HepG2 (cell line): ENCODE data around the gene TBC1D10B. TPM values are rescaled to one million over a fixed set of nuclear protein-coding genes. Genes with fewer than 3 reads are reported as not detected.

Source experiments
- ETS1 ChIP-seq: sonication (generic); formaldehyde crosslinking; IDR thresholded peaks from 2 replicates; pipeline ENCODE4 v1.4.0; 2020; ENCODE audit warnings: missing genetic modification reagents
- RAD21 ChIP-seq: fragments of 450-650 bp; formaldehyde crosslinking; IDR thresholded peaks from 2 replicates; pipeline ENCODE4 v1.5.0; 2020; ENCODE audit warnings: mild to moderate bottlenecking
- RFX1 ChIP-seq: fragments of 450-650 bp; IDR thresholded peaks from 2 replicates; pipeline ENCODE4 v1.6.1; 2017
- SALL2 ChIP-seq: sonication (generic); formaldehyde crosslinking; IDR thresholded peaks from 2 replicates; pipeline ENCODE4 v1.8.1; 2023; ENCODE audit warnings: mild to moderate bottlenecking, missing genetic modification reagents, inconsistent platforms
- SIN3B ChIP-seq: fragments of 150-350 bp; IDR thresholded peaks from 2 replicates; pipeline ENCODE4 v1.6.1; 2014; ENCODE audit warnings: low read length
- TEAD3 ChIP-seq: optimal IDR thresholded peaks from 2 replicates; pipeline ENCODE3; 2016; ENCODE audit warnings: borderline replicate concordance
- THAP11 ChIP-seq: IDR thresholded peaks from 2 replicates; pipeline ENCODE4 v1.6.1; 2016; ENCODE audit warnings: missing biosample characterization, missing genetic modification reagents
- ZBTB34 ChIP-seq: sonication (generic); formaldehyde crosslinking; IDR thresholded peaks from 2 replicates; pipeline ENCODE4 v1.8.0; 2022; ENCODE audit warnings: mild to moderate bottlenecking, missing genetic modification reagents
- ZNF7 ChIP-seq: IDR thresholded peaks from 2 replicates; pipeline ENCODE4 v1.6.1; 2016; ENCODE audit warnings: missing biosample characterization, missing genetic modification reagents
- ZNF737 ChIP-seq: sonication (generic); formaldehyde crosslinking; IDR thresholded peaks from 2 replicates; pipeline ENCODE4 v1.5.0; 2020; ENCODE audit warnings: missing genetic modification reagents, mild to moderate bottlenecking, borderline replicate concordance
- ZNF768 ChIP-seq: sonication (generic); formaldehyde crosslinking; IDR thresholded peaks from 2 replicates; pipeline ENCODE4 v1.4.0; 2020; ENCODE audit warnings: missing genetic modification reagents
- ZSCAN29 ChIP-seq: sonication (generic); formaldehyde crosslinking; conservative IDR thresholded peaks from 2 replicates; pipeline ENCODE4 v1.4.0; 2020; ENCODE audit warnings: mild to moderate bottlenecking, missing genetic modification reagents
- ZZZ3 ChIP-seq: sonication (generic); formaldehyde crosslinking; IDR thresholded peaks from 2 replicates; pipeline ENCODE4 v1.4.0; 2020; ENCODE audit warnings: missing genetic modification reagents, mild to moderate bottlenecking, borderline replicate concordance
- polyA plus RNA-seq, 8 experiments: library from polyadenylated mRNA; depleted of rRNA in 3 of 8; stranded (reverse) in 7 of 8; unstranded in 1 of 8; fragments of >200 nt; fragmentation: Illumina TruSeq in 4 of 8; extraction: Trizol in 4 of 8; gene quantifications; 2 replicates each; pipeline versions ENCODE4 v1.2.1 to v1.2.3, GENCODE V29; 2011 to 2016; ENCODE audit warnings: low read depth in 4 of 8, missing spikeins in 1 of 8, mixed read lengths in 1 of 8; ENCODE audit not compliant: insufficient read depth in 1 of 8
- total RNA-seq, 5 experiments: library from RNA; depleted of rRNA; stranded (reverse); fragments of >200 nt; fragmentation: Illumina TruSeq; extraction: Trizol; gene quantifications; 2 replicates each; pipeline ENCODE4 v1.2.3, GENCODE V29; 2016; ENCODE audit warnings: low read depth in 1 of 5
- TF ChIP-seq, protein P1 (sequence below): sonication (generic); formaldehyde crosslinking; IDR thresholded peaks from 2 replicates; pipeline ENCODE4 v1.5.1; 2020; ENCODE audit warnings: mild to moderate bottlenecking, missing genetic modification reagents, borderline replicate concordance
- TF ChIP-seq, protein P2 (sequence below): sonication (generic); formaldehyde crosslinking; IDR thresholded peaks from 2 replicates; pipeline ENCODE4 v1.5.1; 2020; ENCODE audit warnings: mild to moderate bottlenecking, moderate library complexity, missing genetic modification reagents
- TF ChIP-seq, protein P3 (sequence below): sonication (generic); formaldehyde crosslinking; IDR thresholded peaks from 2 replicates; pipeline ENCODE4 v1.5.0; 2020; ENCODE audit warnings: missing genetic modification reagents, mild to moderate bottlenecking, borderline replicate concordance
- TF ChIP-seq, protein P4 (sequence below): sonication (generic); formaldehyde crosslinking; IDR thresholded peaks from 2 replicates; pipeline ENCODE4 v1.4.0; 2020; ENCODE audit warnings: mild to moderate bottlenecking, missing genetic modification reagents

The TBC1D10B gene
- total and polyA plus RNA-seq, 2 of the 13 experiments (the other 11 are each of a cell fraction or from before 2014, with no cell fraction given): 15.7 to 24.8 TPM

DNA sequence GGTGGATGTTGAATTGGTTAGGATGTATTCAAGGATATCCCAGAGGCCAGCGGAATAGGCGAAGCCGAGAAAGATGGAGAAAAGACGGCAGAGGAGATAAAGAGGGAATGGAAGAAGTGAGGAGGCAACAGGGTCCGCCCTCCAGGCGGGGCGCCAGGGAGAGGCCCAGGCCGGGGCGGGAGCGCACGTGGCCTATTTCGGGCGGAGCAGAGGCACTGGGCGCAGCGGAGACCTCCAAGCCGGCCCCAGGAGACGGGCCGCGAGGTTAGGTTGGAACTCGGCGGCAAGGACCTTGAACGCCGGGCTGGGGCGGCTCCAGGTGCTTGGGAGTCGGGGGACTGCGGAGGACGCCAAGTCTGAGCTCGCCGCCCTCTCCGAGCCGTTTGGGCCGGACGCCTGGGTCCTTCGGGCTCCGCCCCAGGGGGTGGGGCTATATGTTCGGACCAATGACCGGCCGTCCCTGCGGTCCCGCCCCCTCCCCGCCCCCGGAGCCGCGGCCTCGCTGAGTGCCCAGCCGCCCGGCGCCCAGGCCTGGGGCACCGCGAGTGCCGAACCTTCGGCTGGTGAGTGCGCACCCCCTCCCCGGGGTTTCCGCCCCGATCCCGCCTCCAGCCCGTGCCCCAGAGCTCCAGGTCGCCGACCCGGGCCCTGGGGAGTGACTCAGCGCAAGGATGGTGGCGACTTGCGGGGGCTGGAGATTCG is 37.0 kb upstream of the TBC1D10B start, which contains the start of gene ZNF771 (continued):
- TF ChIP-seq, protein P1, sequence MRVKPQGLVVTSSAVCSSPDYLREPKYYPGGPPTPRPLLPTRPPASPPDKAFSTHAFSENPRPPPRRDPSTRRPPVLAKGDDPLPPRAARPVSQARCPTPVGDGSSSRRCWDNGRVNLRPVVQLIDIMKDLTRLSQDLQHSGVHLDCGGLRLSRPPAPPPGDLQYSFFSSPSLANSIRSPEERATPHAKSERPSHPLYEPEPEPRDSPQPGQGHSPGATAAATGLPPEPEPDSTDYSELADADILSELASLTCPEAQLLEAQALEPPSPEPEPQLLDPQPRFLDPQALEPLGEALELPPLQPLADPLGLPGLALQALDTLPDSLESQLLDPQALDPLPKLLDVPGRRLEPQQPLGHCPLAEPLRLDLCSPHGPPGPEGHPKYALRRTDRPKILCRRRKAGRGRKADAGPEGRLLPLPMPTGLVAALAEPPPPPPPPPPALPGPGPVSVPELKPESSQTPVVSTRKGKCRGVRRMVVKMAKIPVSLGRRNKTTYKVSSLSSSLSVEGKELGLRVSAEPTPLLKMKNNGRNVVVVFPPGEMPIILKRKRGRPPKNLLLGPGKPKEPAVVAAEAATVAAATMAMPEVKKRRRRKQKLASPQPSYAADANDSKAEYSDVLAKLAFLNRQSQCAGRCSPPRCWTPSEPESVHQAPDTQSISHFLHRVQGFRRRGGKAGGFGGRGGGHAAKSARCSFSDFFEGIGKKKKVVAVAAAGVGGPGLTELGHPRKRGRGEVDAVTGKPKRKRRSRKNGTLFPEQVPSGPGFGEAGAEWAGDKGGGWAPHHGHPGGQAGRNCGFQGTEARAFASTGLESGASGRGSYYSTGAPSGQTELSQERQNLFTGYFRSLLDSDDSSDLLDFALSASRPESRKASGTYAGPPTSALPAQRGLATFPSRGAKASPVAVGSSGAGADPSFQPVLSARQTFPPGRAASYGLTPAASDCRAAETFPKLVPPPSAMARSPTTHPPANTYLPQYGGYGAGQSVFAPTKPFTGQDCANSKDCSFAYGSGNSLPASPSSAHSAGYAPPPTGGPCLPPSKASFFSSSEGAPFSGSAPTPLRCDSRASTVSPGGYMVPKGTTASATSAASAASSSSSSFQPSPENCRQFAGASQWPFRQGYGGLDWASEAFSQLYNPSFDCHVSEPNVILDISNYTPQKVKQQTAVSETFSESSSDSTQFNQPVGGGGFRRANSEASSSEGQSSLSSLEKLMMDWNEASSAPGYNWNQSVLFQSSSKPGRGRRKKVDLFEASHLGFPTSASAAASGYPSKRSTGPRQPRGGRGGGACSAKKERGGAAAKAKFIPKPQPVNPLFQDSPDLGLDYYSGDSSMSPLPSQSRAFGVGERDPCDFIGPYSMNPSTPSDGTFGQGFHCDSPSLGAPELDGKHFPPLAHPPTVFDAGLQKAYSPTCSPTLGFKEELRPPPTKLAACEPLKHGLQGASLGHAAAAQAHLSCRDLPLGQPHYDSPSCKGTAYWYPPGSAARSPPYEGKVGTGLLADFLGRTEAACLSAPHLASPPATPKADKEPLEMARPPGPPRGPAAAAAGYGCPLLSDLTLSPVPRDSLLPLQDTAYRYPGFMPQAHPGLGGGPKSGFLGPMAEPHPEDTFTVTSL (CRISPR knock-in tag): no peak; the same call in 1 of the 2 replicates
- TF ChIP-seq RAD21 (CRISPR knock-in tag): peak; percentile 75
- TF ChIP-seq TEAD3: no peak
- peak; percentile 78; the same call in 1 of the 2 replicates for TF ChIP-seq ZBTB34
- peak; percentile 55 for TF ChIP-seq ZSCAN29 (CRISPR knock-in tag)
- TF ChIP-seq, protein P2, sequence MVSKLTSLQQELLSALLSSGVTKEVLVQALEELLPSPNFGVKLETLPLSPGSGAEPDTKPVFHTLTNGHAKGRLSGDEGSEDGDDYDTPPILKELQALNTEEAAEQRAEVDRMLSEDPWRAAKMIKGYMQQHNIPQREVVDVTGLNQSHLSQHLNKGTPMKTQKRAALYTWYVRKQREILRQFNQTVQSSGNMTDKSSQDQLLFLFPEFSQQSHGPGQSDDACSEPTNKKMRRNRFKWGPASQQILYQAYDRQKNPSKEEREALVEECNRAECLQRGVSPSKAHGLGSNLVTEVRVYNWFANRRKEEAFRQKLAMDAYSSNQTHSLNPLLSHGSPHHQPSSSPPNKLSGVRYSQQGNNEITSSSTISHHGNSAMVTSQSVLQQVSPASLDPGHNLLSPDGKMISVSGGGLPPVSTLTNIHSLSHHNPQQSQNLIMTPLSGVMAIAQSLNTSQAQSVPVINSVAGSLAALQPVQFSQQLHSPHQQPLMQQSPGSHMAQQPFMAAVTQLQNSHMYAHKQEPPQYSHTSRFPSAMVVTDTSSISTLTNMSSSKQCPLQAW: 0 out of 2 replicates have a peak, but pooled peaks have one; percentile 35
- TF ChIP-seq, protein P3, sequence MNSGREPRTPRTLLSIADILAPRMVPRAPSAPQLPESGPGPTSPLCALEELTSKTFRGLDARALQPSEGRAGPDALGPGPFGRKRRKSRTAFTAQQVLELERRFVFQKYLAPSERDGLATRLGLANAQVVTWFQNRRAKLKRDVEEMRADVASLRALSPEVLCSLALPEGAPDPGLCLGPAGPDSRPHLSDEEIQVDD (CRISPR knock-in tag): 0 out of 2 replicates have a peak, but pooled peaks have one; percentile 13
- no peak for TF ChIP-seq ZNF7 (CRISPR knock-in tag)
- no peak for TF ChIP-seq SIN3B
- TF ChIP-seq ETS1 (CRISPR knock-in tag): no peak
- no peak for TF ChIP-seq RFX1
- TF ChIP-seq ZNF737 (CRISPR knock-in tag): no peak
- TF ChIP-seq, protein P4, sequence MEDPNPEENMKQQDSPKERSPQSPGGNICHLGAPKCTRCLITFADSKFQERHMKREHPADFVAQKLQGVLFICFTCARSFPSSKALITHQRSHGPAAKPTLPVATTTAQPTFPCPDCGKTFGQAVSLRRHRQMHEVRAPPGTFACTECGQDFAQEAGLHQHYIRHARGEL (CRISPR knock-in tag): no peak
- TF ChIP-seq SALL2: peak; percentile 22; the same call in 1 of the 2 replicates
- TF ChIP-seq ZNF768 (CRISPR knock-in tag): peak; percentile 77; the same call in 1 of the 2 replicates
- peak; percentile 76 for TF ChIP-seq THAP11 (CRISPR knock-in tag)
- peak; percentile 85; the same call in 1 of the 2 replicates for TF ChIP-seq ZZZ3 (CRISPR knock-in tag)
